ENCODE results near the gene RHOF. TPM values are rescaled to one million over a fixed set of nuclear protein-coding genes. Genes with fewer than 3 reads are reported as not detected.

Gene RHOF
- total RNA-seq, 1 experiment from 2014 or later, result 29.1 TPM

DNA sequence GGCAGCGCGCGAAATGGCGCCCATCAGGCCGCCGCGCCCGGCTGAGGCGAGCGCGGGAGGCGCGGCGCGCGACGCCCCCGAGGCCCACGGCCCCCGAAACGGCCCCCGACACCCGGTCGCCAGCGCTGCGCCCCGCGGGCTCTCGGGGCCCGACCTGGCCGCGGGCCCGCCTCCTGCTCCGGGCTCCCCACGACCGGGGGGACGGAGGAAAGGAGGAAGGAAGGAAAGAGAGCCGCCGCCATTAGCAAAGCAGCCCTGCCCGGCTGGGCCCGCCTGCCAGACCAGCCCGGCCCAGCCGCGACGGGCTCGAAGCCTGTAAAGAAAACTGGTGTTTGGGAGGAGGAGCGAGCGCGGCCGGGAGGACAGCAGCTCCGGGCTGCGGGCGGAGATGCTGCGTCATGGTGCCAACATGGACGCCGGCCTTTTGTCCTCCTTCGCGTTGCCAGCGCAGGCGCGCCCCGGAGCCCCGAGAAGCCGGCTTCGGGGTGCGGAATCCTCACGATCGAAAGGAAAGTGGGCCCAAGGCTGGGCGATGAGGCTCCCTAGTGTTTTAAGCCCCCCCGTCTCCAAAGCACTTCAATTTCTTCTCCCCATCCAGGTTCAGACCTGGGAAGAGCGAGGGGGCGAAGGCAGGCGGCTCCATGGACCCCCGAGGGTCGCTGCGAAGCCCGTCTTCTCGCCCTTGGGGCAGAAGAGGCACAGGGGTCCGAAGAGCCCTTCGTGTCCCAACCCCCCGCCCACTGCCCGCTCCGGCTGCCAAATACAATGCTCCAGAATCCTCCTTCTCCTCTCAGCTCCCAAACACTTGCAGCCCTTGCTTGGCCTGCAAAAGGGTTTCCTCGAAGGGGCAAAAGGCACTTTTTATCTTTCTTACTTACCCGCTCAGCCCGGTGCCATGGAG is 7.5 kb upstream of the RHOF start:
- Histone ChIP-seq H3K18ac (ENCODE audit: insufficient read length, low read depth, low read length) (peak overlapping the region; percentile 96), H3K4me2 (ENCODE audit: insufficient read depth, insufficient read length, low read length) (peak overlapping the region; percentile 98), H3K79me1 (ENCODE audit: insufficient read depth, low read depth, low read length, poor library complexity, severe bottlenecking) (no peaks in the 10 kb centered on the region), H2BK12ac (ENCODE audit: insufficient read length, low read depth, low read length) (no peak overlapping the region), H3K56ac (ENCODE audit: insufficient read length, low read depth, low read length) (peak overlapping the region; percentile 98), H4K91ac (ENCODE audit: insufficient read length, low read depth, low read length) (peak overlapping the region; percentile 100), H3K23me2 (ENCODE audit: insufficient read length, low read depth, low read length, poor library complexity, severe bottlenecking) (peaks cover 27% of the 10 kb centered on the region), H3K9me3 (ENCODE audit: control insufficient read depth, low read depth, low read length) (no peaks in the 10 kb centered on the region), H4K20me1 (ENCODE audit: control insufficient read depth, insufficient read depth, insufficient read length) (no peaks in the 10 kb centered on the region), H3K4ac (ENCODE audit: low read depth, low read length) (peak overlapping the region; percentile 98), H4K5ac (ENCODE audit: insufficient read length, low read depth, low read length) (peak overlapping the region; percentile 99), H3K9ac (ENCODE audit: extremely low read depth, insufficient read length, low read length) (peak overlapping the region; percentile 100), H3K27ac (ENCODE audit: insufficient read length, low read depth, low read length) (peak overlapping the region; percentile 99), H3K27me3 (ENCODE audit: insufficient read depth, low read length) (no peaks in the 10 kb centered on the region), H3T11ph (ENCODE audit: low read length) (peak overlapping the region; percentile 84), H4K8ac (replicated peaks; ENCODE audit: insufficient read length, low read depth, low read length) (peak overlapping the region; percentile 100), H2AK5ac (ENCODE audit: insufficient read length, low read length) (peak overlapping the region; percentile 98), H3K14ac (ENCODE audit: insufficient read depth, low read length) (peak overlapping the region; percentile 97), H2BK5ac (ENCODE audit: insufficient read length, low read length) (peak overlapping the region; percentile 97), H3K23ac (ENCODE audit: insufficient read length, low read depth, low read length) (peak overlapping the region; percentile 95), H3K79me2 (ENCODE audit: insufficient read depth, low read length) (no peaks in the 10 kb centered on the region; the same call in 1 of the 2 replicates), H2AFZ (ENCODE audit: low read length) (no peak overlapping the region), H2BK15ac (ENCODE audit: low read depth, low read length) (no peak overlapping the region), H2BK20ac (ENCODE audit: low read depth, low read length, poor library complexity, severe bottlenecking) (no peak overlapping the region), H2BK120ac (ENCODE audit: low read depth, low read length, poor library complexity, severe bottlenecking) (peak overlapping the region; percentile 99), H3K4me1 (ENCODE audit: insufficient read depth, low read length) (peaks cover 6% of the 10 kb centered on the region; the same call in 1 of the 2 replicates)
- H3K4me3 Mint-ChIP-seq, result peak overlapping the region; percentile 82 to 83
- no peak for TF ChIP-seq CTCF (conservative IDR thresholded peaks at IDR 0.05)
- no peaks in the 10 kb centered on the region for H3K9me3 Mint-ChIP-seq
- peak overlapping the region; percentile 98 to 100 (median 100) for H3K27ac Mint-ChIP-seq
- no CpG with 5 or more reads among the region's 86 CpGs for WGBS (ENCODE audit: extremely low coverage, insufficient read length, low lambda C conversion rate)
- peaks cover 20 to 36% (median 29%) of the 10 kb centered on the region in 3 experiments for H3K36me3 Mint-ChIP-seq (ENCODE audit: insufficient read depth in 1 of 3, low read depth in 3 of 3)
- peaks cover 39 to 41% of the 10 kb centered on the region in 2 experiments for H3K4me1 Mint-ChIP-seq
- DNase-seq, result peak; percentile 76
- H3K27me3 Mint-ChIP-seq (ENCODE audit: low read depth), result no peaks in the 10 kb centered on the region; the same call in 1 of the 2 replicates
